ENCODE results near the gene IQCK.

The IQCK gene

GRCh38 chr16:19850131-19850817 is 132.2 kb downstream of the IQCK start:
- Histone ChIP-seq H3K36me3 (ENCODE audit: insufficient read depth, low read length) (no peaks in the 10 kb centered on the region), H3K9me3 (replicated peaks; ENCODE audit: low read length) (no peaks in the 10 kb centered on the region), H3K9ac (ENCODE audit: low read depth, low read length) (no peak overlapping the region), H3K4me1 (ENCODE audit: control insufficient read depth, insufficient read depth, low read length) (peaks cover 5% of the 10 kb centered on the region), H3K4me3 (ENCODE audit: low read length) (no peak overlapping the region), H3K4me2 (ENCODE audit: low read length) (no peak overlapping the region), H3K27me3 (ENCODE audit: control insufficient read depth, insufficient read depth, low read length) (no peaks in the 10 kb centered on the region)

GRCh38 chr16:19851476-19851875 is 133.4 kb downstream of the IQCK start:
- Histone ChIP-seq H3K27me3 (ENCODE audit: control insufficient read depth, insufficient read depth, low read length) (no peaks in the 10 kb centered on the region), H3K4me3 (ENCODE audit: low read length) (no peak overlapping the region), H3K36me3 (ENCODE audit: insufficient read depth, low read length) (no peaks in the 10 kb centered on the region), H3K9ac (ENCODE audit: low read depth, low read length) (no peak overlapping the region), H3K4me1 (ENCODE audit: control insufficient read depth, insufficient read depth, low read length) (no peaks in the 10 kb centered on the region), H3K9me3 (replicated peaks; ENCODE audit: low read length) (no peaks in the 10 kb centered on the region), H3K4me2 (ENCODE audit: low read length) (no peak overlapping the region)

GRCh38 chr16:19853132-19853741 is 135.2 kb downstream of the IQCK start:
- H3K9ac ChIP-seq (ENCODE audit: low read depth, low read length): no peak overlapping the region

GRCh38 chr16:19853742-19854542 is 135.9 kb downstream of the IQCK start:
- Histone ChIP-seq H3K4me1 (ENCODE audit: control insufficient read depth, insufficient read depth, low read length) (no peaks in the 10 kb centered on the region), H3K27me3 (ENCODE audit: control insufficient read depth, insufficient read depth, low read length) (no peaks in the 10 kb centered on the region), H3K9ac (ENCODE audit: low read depth, low read length) (no peak overlapping the region)

More at GRCh38 chr16:19853132-19853741, 135.2 kb downstream of the IQCK start:
- Histone ChIP-seq H3K4me2 (ENCODE audit: low read length) (no peak overlapping the region), H3K4me1 (ENCODE audit: control insufficient read depth, insufficient read depth, low read length) (no peaks in the 10 kb centered on the region), H3K4me3 (ENCODE audit: low read length) (no peak overlapping the region), H3K27me3 (ENCODE audit: control insufficient read depth, insufficient read depth, low read length) (no peaks in the 10 kb centered on the region), H3K9me3 (replicated peaks; ENCODE audit: low read length) (no peaks in the 10 kb centered on the region), H3K36me3 (ENCODE audit: insufficient read depth, low read length) (no peaks in the 10 kb centered on the region)

GRCh38 chr16:19854543-19854876 is 136.4 kb downstream of the IQCK start:
- Histone ChIP-seq H3K4me1 (ENCODE audit: control insufficient read depth, insufficient read depth, low read length) (no peaks in the 10 kb centered on the region), H3K36me3 (ENCODE audit: insufficient read depth, low read length) (no peaks in the 10 kb centered on the region), H3K4me3 (ENCODE audit: low read length) (no peak overlapping the region), H3K9ac (ENCODE audit: low read depth, low read length) (no peak overlapping the region), H3K27me3 (ENCODE audit: control insufficient read depth, insufficient read depth, low read length) (no peaks in the 10 kb centered on the region), H3K9me3 (replicated peaks; ENCODE audit: low read length) (no peaks in the 10 kb centered on the region), H3K4me2 (ENCODE audit: low read length) (no peak overlapping the region)

More at GRCh38 chr16:19853742-19854542, 135.9 kb downstream of the IQCK start:
- Histone ChIP-seq H3K4me3 (ENCODE audit: low read length) (no peak overlapping the region), H3K4me2 (ENCODE audit: low read length) (no peak overlapping the region), H3K36me3 (ENCODE audit: insufficient read depth, low read length) (no peaks in the 10 kb centered on the region), H3K9me3 (replicated peaks; ENCODE audit: low read length) (no peaks in the 10 kb centered on the region)

GRCh38 chr16:19856120-19856519 is 138.0 kb downstream of the IQCK start:
- Histone ChIP-seq H3K9ac (ENCODE audit: low read depth, low read length) (no peak overlapping the region), H3K36me3 (ENCODE audit: insufficient read depth, low read length) (no peaks in the 10 kb centered on the region), H3K4me3 (ENCODE audit: low read length) (no peak overlapping the region), H3K4me2 (ENCODE audit: low read length) (no peak overlapping the region), H3K4me1 (ENCODE audit: control insufficient read depth, insufficient read depth, low read length) (no peaks in the 10 kb centered on the region), H3K27me3 (ENCODE audit: control insufficient read depth, insufficient read depth, low read length) (no peaks in the 10 kb centered on the region), H3K9me3 (replicated peaks; ENCODE audit: low read length) (no peaks in the 10 kb centered on the region)

GRCh38 chr16:19857593-19858339 is 139.7 kb downstream of the IQCK start:
- no peak overlapping the region for H3K4me2 ChIP-seq (ENCODE audit: low read length)
- H3K27me3 ChIP-seq (ENCODE audit: control insufficient read depth, insufficient read depth, low read length): no peaks in the 10 kb centered on the region
- no peaks in the 10 kb centered on the region for H3K9me3 ChIP-seq (replicated peaks; ENCODE audit: low read length)
- H3K9ac ChIP-seq (ENCODE audit: low read depth, low read length): no peak overlapping the region
- no peaks in the 10 kb centered on the region for H3K36me3 ChIP-seq (ENCODE audit: insufficient read depth, low read length)
- no peak overlapping the region for H3K4me3 ChIP-seq (ENCODE audit: low read length)
- no peaks in the 10 kb centered on the region for H3K4me1 ChIP-seq (ENCODE audit: control insufficient read depth, insufficient read depth, low read length)

- no peak overlapping the region for H3K9ac ChIP-seq (ENCODE audit: low read depth, low read length)
- no peaks in the 10 kb centered on the region for H3K36me3 ChIP-seq (ENCODE audit: insufficient read depth, low read length)
- H3K27me3 ChIP-seq (ENCODE audit: control insufficient read depth, insufficient read depth, low read length): no peaks in the 10 kb centered on the region
- no peak overlapping the region for H3K4me2 ChIP-seq (ENCODE audit: low read length)
- no peaks in the 10 kb centered on the region for H3K4me1 ChIP-seq (ENCODE audit: control insufficient read depth, insufficient read depth, low read length)
- no peaks in the 10 kb centered on the region for H3K9me3 ChIP-seq (replicated peaks; ENCODE audit: low read length)
- H3K4me3 ChIP-seq (ENCODE audit: low read length): no peak overlapping the region
Observed at GRCh38 chr16:19858340-19859018, 140.4 kb downstream of the IQCK start.

- Histone ChIP-seq H3K4me2 (ENCODE audit: low read length) (no peak overlapping the region), H3K9ac (ENCODE audit: low read depth, low read length) (no peak overlapping the region), H3K9me3 (replicated peaks; ENCODE audit: low read length) (no peaks in the 10 kb centered on the region), H3K27me3 (ENCODE audit: control insufficient read depth, insufficient read depth, low read length) (no peaks in the 10 kb centered on the region), H3K4me1 (ENCODE audit: control insufficient read depth, insufficient read depth, low read length) (no peaks in the 10 kb centered on the region), H3K4me3 (ENCODE audit: low read length) (no peak overlapping the region), H3K36me3 (ENCODE audit: insufficient read depth, low read length) (no peaks in the 10 kb centered on the region)
Observed at GRCh38 chr16:19859166-19859565, 141.1 kb downstream of the IQCK start.

- H3K4me2 ChIP-seq (ENCODE audit: low read length): no peak overlapping the region
- H3K4me3 ChIP-seq (ENCODE audit: low read length): no peak overlapping the region
- no peaks in the 10 kb centered on the region for H3K4me1 ChIP-seq (ENCODE audit: control insufficient read depth, insufficient read depth, low read length)
- H3K27me3 ChIP-seq (ENCODE audit: control insufficient read depth, insufficient read depth, low read length): no peaks in the 10 kb centered on the region
- no peaks in the 10 kb centered on the region for H3K36me3 ChIP-seq (ENCODE audit: insufficient read depth, low read length)
- no peaks in the 10 kb centered on the region for H3K9me3 ChIP-seq (replicated peaks; ENCODE audit: low read length)
- H3K9ac ChIP-seq (ENCODE audit: low read depth, low read length): no peak overlapping the region
Observed at GRCh38 chr16:19859603-19860002, 141.5 kb downstream of the IQCK start.

Measured in skeletal muscle satellite cell (primary cell).